H1 (cell line): ENCODE data around the gene TMEM151B. TPM values are rescaled to one million over a fixed set of nuclear protein-coding genes. Genes with fewer than 3 reads are reported as not detected.

Source experiments
- CTCF ChIA-PET: fragments of 300-600 bp; sonication (Branson Sonifier 250); formaldehyde crosslinking; loops from one replicate; lab custom pipeline; 2021; ENCODE audit not compliant: partially characterized antibody; lab: Charles Lee
- POLR2A ChIA-PET: fragments of 300-600 bp; sonication (Branson Sonifier 250); formaldehyde crosslinking; loops from one replicate; lab custom pipeline; 2021; ENCODE audit warnings: inconsistent platforms; ENCODE audit not compliant: partially characterized antibody; lab: Charles Lee
- DNase-seq, 2 experiments: peaks; one replicate each; pipeline versions ENCODE4 v3.0.0 to v3.0.0-alpha.2; 2010 to 2022; ENCODE audit warnings: low spot score in 2 of 2, low read depth in 1 of 2, mixed read lengths in 1 of 2
- FAIRE-seq: peaks from 2 replicates; lab custom pipeline; 2011; peaks lifted over from hg19 to GRCh38; lab: Jason Lieb, UNC
- H2AFZ ChIP-seq: 2 replicates; pipeline ENCODE4 v1.8.1; 2012; ENCODE audit warnings: low read length, inconsistent platforms
- H2AK5ac ChIP-seq: 2 replicates; pipeline ENCODE4 v1.6.1; 2013; ENCODE audit warnings: low read depth, low read length
- H2BK120ac ChIP-seq: replicated peaks from 2 replicates; pipeline ENCODE3; 2013; ENCODE audit warnings: low read depth, low read length, inconsistent platforms
- H2BK12ac ChIP-seq: 2 replicates; pipeline ENCODE4 v1.6.1; 2013; ENCODE audit warnings: low read depth, low read length
- H2BK15ac ChIP-seq: 2 replicates; pipeline ENCODE4 v1.6.1; 2013; ENCODE audit warnings: low read length
- H2BK20ac ChIP-seq: 2 replicates; pipeline ENCODE4 v1.6.1; 2013; ENCODE audit warnings: low read length
- H2BK5ac ChIP-seq: 2 replicates; pipeline ENCODE4 v1.6.1; 2013; ENCODE audit warnings: low read depth, low read length
- H3K14ac ChIP-seq: 2 replicates; pipeline ENCODE4 v1.6.1; 2013; ENCODE audit warnings: inconsistent platforms; ENCODE audit not compliant: insufficient read length
- H3K18ac ChIP-seq: 2 replicates; pipeline ENCODE4 v1.6.1; 2013; ENCODE audit warnings: low read length; ENCODE audit errors: extremely low read depth
- H3K23ac ChIP-seq: 2 replicates; pipeline ENCODE4 v1.6.1; 2013; ENCODE audit warnings: inconsistent platforms; ENCODE audit not compliant: insufficient read length
- H3K23me2 ChIP-seq: 2 replicates; pipeline ENCODE4 v1.6.1; 2013; ENCODE audit warnings: low read depth, low read length
- H3K27ac ChIP-seq: 2 replicates; pipeline ENCODE4 v1.6.1; 2011; ENCODE audit warnings: low read depth, low read length, inconsistent platforms
- H3K27me3 ChIP-seq, 4 experiments: replicated peaks in 1 of 4; 1 replicate in 1 of 4; 2 replicates in 3 of 4; pipeline versions ENCODE4 v1.6.1 to v1.8.1; 2011 to 2013; ENCODE audit warnings: low read length in 3 of 4, mild to moderate bottlenecking in 3 of 4, inconsistent platforms in 2 of 4, mixed read lengths in 2 of 4, moderate library complexity in 1 of 4; ENCODE audit not compliant: control insufficient read depth in 3 of 4, insufficient read depth in 3 of 4; ENCODE audit errors: extremely low read depth in 1 of 4
- H3K36me3 ChIP-seq, 4 experiments: 2 replicates each; pipeline versions ENCODE4 v1.6.1 to v1.8.1; 2011 to 2013; ENCODE audit warnings: mild to moderate bottlenecking in 4 of 4, low read length in 3 of 4, moderate library complexity in 2 of 4, control low read depth in 1 of 4, inconsistent platforms in 1 of 4; ENCODE audit not compliant: insufficient read depth in 4 of 4, control insufficient read depth in 2 of 4
- H3K4ac ChIP-seq: replicated peaks from 2 replicates; pipeline ENCODE3; 2013; ENCODE audit warnings: low read length, low read depth, mixed read lengths, inconsistent platforms; ENCODE audit not compliant: insufficient read length
- H3K4me1 ChIP-seq, 4 experiments: replicated peaks in 1 of 4; 1 replicate in 1 of 4; 2 replicates in 3 of 4; pipeline versions ENCODE4 v1.6.1 to v1.8.1; 2011 to 2013; ENCODE audit warnings: low read length in 3 of 4, inconsistent platforms in 2 of 4, mixed read lengths in 1 of 4; ENCODE audit not compliant: insufficient read depth in 4 of 4, control insufficient read depth in 3 of 4
- H3K4me2 ChIP-seq, 2 experiments: 2 replicates each; pipeline versions ENCODE4 v1.6.1 to v1.8.1; 2011 to 2013; ENCODE audit warnings: low read depth in 2 of 2, low read length in 2 of 2, control low read depth in 1 of 2, inconsistent platforms in 1 of 2, mild to moderate bottlenecking in 1 of 2; ENCODE audit not compliant: insufficient read depth in 1 of 2
- H3K4me3 ChIP-seq, 4 experiments: fragments of 200-600, 300-600 bp in 1 of 4; sonication (generic), shearing (Covaris generic), sonication (Bioruptor Twin) in 1 of 4; 2 replicates each; pipeline versions ENCODE4 v1.5.1 to v1.8.1; 2011 to 2016; ENCODE audit warnings: low read length in 4 of 4, low read depth in 3 of 4, control low read depth in 2 of 4, inconsistent platforms in 2 of 4, mild to moderate bottlenecking in 2 of 4, mixed read lengths in 1 of 4, moderate library complexity in 1 of 4; ENCODE audit not compliant: insufficient read depth in 2 of 4; ENCODE audit errors: extremely low read depth in 1 of 4
- H3K56ac ChIP-seq: replicated peaks from 2 replicates; pipeline ENCODE3; 2013; ENCODE audit warnings: low read depth, mild to moderate bottlenecking, mixed read lengths, low read length, inconsistent platforms; ENCODE audit not compliant: insufficient read length
- H3K79me1 ChIP-seq: 2 replicates; pipeline ENCODE4 v1.6.1; 2013; ENCODE audit warnings: low read depth, low read length, control low read depth
- H3K79me2 ChIP-seq, 2 experiments: 2 replicates each; pipeline versions ENCODE4 v1.6.1 to v1.8.1; 2012 to 2013; ENCODE audit warnings: low read length in 2 of 2, mild to moderate bottlenecking in 2 of 2, inconsistent platforms in 1 of 2; ENCODE audit not compliant: insufficient read depth in 2 of 2, control insufficient read depth in 1 of 2
- H3K9ac ChIP-seq, 4 experiments: replicated peaks in 1 of 4; 1 replicate in 1 of 4; 2 replicates in 3 of 4; pipeline versions ENCODE4 v1.6.1 to v1.8.1; 2011 to 2013; ENCODE audit warnings: low read depth in 3 of 4, low read length in 3 of 4, control low read depth in 2 of 4, mild to moderate bottlenecking in 2 of 4, moderate library complexity in 2 of 4, inconsistent platforms in 1 of 4; ENCODE audit errors: extremely low read depth in 1 of 4
- H3K9me3 ChIP-seq, 2 experiments: 2 replicates each; pipeline versions ENCODE4 v1.6.1 to v1.8.1; 2012 to 2013; ENCODE audit warnings: mild to moderate bottlenecking in 2 of 2, moderate library complexity in 2 of 2, control low read depth in 1 of 2, inconsistent platforms in 1 of 2, low read depth in 1 of 2, low read length in 1 of 2, mixed read lengths in 1 of 2; ENCODE audit not compliant: insufficient read depth in 2 of 2
- H4K20me1 ChIP-seq, 2 experiments: replicated peaks in 1 of 2; 2 replicates each; pipeline versions ENCODE3 to v1.8.1; 2011 to 2013; ENCODE audit warnings: inconsistent platforms in 2 of 2, low read length in 2 of 2, mild to moderate bottlenecking in 1 of 2; ENCODE audit not compliant: insufficient read depth in 2 of 2, control insufficient read depth in 1 of 2
- H4K5ac ChIP-seq: 2 replicates; pipeline ENCODE4 v1.6.1; 2013; ENCODE audit warnings: low read length, low read depth, mixed read lengths, inconsistent platforms; ENCODE audit not compliant: insufficient read length
- H4K8ac ChIP-seq: 2 replicates; pipeline ENCODE4 v1.8.0; 2013; ENCODE audit warnings: mild to moderate bottlenecking, moderate library complexity, low read length, inconsistent platforms; ENCODE audit not compliant: insufficient read depth; ENCODE audit errors: extremely low read depth
- H4K91ac ChIP-seq: replicated peaks from 2 replicates; pipeline ENCODE3; 2013; ENCODE audit warnings: low read length, mixed read lengths, inconsistent platforms; ENCODE audit not compliant: insufficient read length
- EGR1 ChIP-seq: IDR thresholded peaks from 2 replicates; pipeline ENCODE4 v1.6.1; 2011; ENCODE audit warnings: low read depth, low read length, borderline replicate concordance
- NANOG ChIP-seq: IDR thresholded peaks from 2 replicates; pipeline ENCODE4 v1.6.1; 2011; ENCODE audit warnings: low read length, low read depth, mild to moderate bottlenecking, inconsistent platforms; ENCODE audit not compliant: insufficient read depth, poor library complexity, severe bottlenecking
- POLR2AphosphoS5 ChIP-seq: IDR thresholded peaks from 2 replicates; pipeline ENCODE4 v1.6.1; 2011; ENCODE audit warnings: low read depth, low read length
- whole genome bisulfite sequencing, 2 experiments: shearing (Covaris generic) in 1 of 2; methylation state at CpG; one replicate each; pipeline versions ENCODE4 v1.1.6 to v1.1.7; 2013 to 2015; ENCODE audit warnings: low lambda C conversion rate in 2 of 2, mixed read lengths in 2 of 2, inconsistent platforms in 1 of 2, low coverage in 1 of 2, missing lambda C conversion rate in 1 of 2; ENCODE audit not compliant: insufficient replicate concordance in 2 of 2, insufficient coverage in 1 of 2, insufficient read length in 1 of 2; ENCODE audit errors: extremely low coverage in 1 of 2, missing lambda C conversion rate in 1 of 2; 5-methylcytosine and 5-hydroxymethylcytosine counted together
- polyA plus RNA-seq, 7 experiments: library from polyadenylated mRNA; depleted of rRNA in 3 of 7; stranded (reverse) in 5 of 7; unstranded in 2 of 7; fragments of >200 nt in 5 of 7; fragments of 200-250 nt in 2 of 7; gene quantifications; 1 replicate in 5 of 7; 2 replicates in 1 of 7; 4 replicates in 1 of 7; pipeline versions ENCODE4 v1.2.1 to v1.2.3, GENCODE V29; 2011 to 2013; ENCODE audit warnings: missing spikeins in 2 of 7, mixed read lengths in 2 of 7
- total RNA-seq: library from RNA; stranded (reverse); fragmentation: NEBNext Ultra II Directional; extraction: Animal tissue kit (Norgen Biotek cat#: 25700); gene quantifications from 2 replicates; pipeline ENCODE4 v1.2.1, GENCODE V29; 2021

Gene TMEM151B
- total and polyA plus RNA-seq, 2 of the 8 experiments (the other 6 are each of a cell fraction or from before 2014, with no cell fraction given): 8.0 to 15.5 TPM

GRCh38 chr6:44307217-44307616 lies 37.0 kb downstream of the TMEM151B start:
- Histone ChIP-seq H3K4ac (no peak overlapping the region), H3K79me2 (peaks cover 0 to 9% of the 10 kb centered on the region in 2 experiments; a peak in 2 of 4 replicates), H2BK120ac (no peak overlapping the region), H4K5ac (no peak overlapping the region), H3K18ac (no peak overlapping the region), H2AFZ (no peak overlapping the region), H3K9ac (no peak overlapping the region), H4K20me1 (peaks cover 2 to 4% of the 10 kb centered on the region in 2 experiments), H3K4me3 (no peak overlapping the region), H3K9me3 (no peaks in the 10 kb centered on the region), H3K27ac (no peak overlapping the region), H2BK12ac (no peak overlapping the region), H3K27me3 (no peaks in the 10 kb centered on the region), H3K4me2 (no peak overlapping the region), H2AK5ac (no peak overlapping the region), H2BK5ac (no peak overlapping the region), H3K79me1 (peaks cover 1% of the 10 kb centered on the region; the same call in 1 of the 2 replicates), H3K4me1 (peaks cover 0 to 8% (median 3%) of the 10 kb centered on the region in 4 experiments; a peak in 5 of 7 replicates), H2BK20ac (no peak overlapping the region), H3K23me2 (no peaks in the 10 kb centered on the region), H3K14ac (no peak overlapping the region), H4K8ac (no peak overlapping the region), H2BK15ac (no peak overlapping the region), H3K56ac (no peak overlapping the region), H3K36me3 (peaks cover 28 to 79% (median 71%) of the 10 kb centered on the region in 4 experiments), H3K23ac (no peak overlapping the region), H4K91ac (no peak overlapping the region)
- POLR2A ChIA-PET: interaction anchor here (0.6 to 6.9 kb wide), 8 partner anchors 9 to 674 kb away, joined by 3 to 81 read pairs (median 4); partner anchors contain the start of genes HSP90AB1 and SLC35B2
- no peak for FAIRE-seq
- 95% methylated on average over 10 of the region's 10 CpGs; no CpG with 5 or more reads in 1 of the 2 experiments for WGBS, 2 experiments
- CTCF ChIA-PET: interaction anchor here (0.6 to 13.9 kb wide), 7 partner anchors 5 to 37 kb away, joined by 3 to 330 read pairs (median 69); partner anchors contain the start of genes NFKBIE and TMEM151B
- no peak for DNase-seq
- TF ChIP-seq POLR2AphosphoS5 (0 out of 2 replicates have a peak, but pooled peaks have one; percentile 34), NANOG (no peak), EGR1 (no peak)
